Gastrocnemius medialis (tissue), 4 donors: ENCODE measurements around the gene PCDH1.

Experiments
- CTCF ChIP-seq, 5 experiments: fragments of 450-650 bp in 3 of 5; fragments of 200-600 bp in 2 of 5; sonication (generic) in 2 of 5; IDR thresholded peaks in 4 of 5; conservative IDR thresholded peaks in 1 of 5; 1 replicate in 4 of 5; 2 replicates in 1 of 5; pipeline ENCODE4 v1.5.1; 2016 to 2019; ENCODE audit warnings: antibody characterized with exemption in 5 of 5, mild to moderate bottlenecking in 3 of 5, moderate library complexity in 3 of 5
- POLR2A ChIP-seq, 2 donors: fragments of 450-650 bp; IDR thresholded peaks; one replicate each; pipeline ENCODE4 v1.6.1; 2017; ENCODE audit warnings: antibody characterized with exemption in 2 of 2, mild to moderate bottlenecking in 2 of 2, moderate library complexity in 2 of 2

DNA sequence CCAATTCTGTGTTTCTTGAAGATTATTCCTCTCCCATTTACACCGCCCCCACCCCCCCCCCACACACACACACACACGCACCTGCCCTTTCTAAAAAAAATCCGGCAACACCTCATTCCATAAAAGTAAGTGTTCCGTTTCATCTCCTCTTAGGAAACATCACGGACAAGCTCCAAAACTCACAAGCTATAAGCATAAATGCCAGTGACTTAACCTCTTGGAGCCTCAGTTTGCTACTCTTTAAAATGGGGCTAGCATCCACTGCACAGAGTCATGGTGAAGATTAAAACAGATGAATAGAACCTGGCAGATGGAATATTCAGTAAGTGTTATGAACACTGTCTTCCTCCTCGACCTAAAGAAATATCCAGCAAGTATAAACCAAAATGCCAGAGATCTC lies 70.5 kb downstream of the PCDH1 start:
- TF ChIP-seq CTCF (IDR thresholded peaks at IDR 0.05 in 4 of 5, conservative IDR thresholded peaks at IDR 0.05 in 1 of 5) (no peak), POLR2A (IDR thresholded peaks at IDR 0.05) (no peak)
